Vagina (tissue), 2 donors: ENCODE results near the gene SEMA3A. TPM values are rescaled to one million over a fixed set of nuclear protein-coding genes. Genes with fewer than 3 reads are reported as not detected.

Experiments used
- DNase-seq, 2 donors: peaks; one replicate each; pipeline ENCODE4 v3.0.0-alpha.2; 2017; ENCODE audit errors: extremely low spot score in 2 of 2
- H3K27ac ChIP-seq: fragments of 200-600 bp; sonication (generic); one replicate; pipeline ENCODE4 v1.5.1; 2019
- H3K27me3 ChIP-seq: fragments of 200-600 bp; sonication (generic); one replicate; pipeline ENCODE4 v1.5.1; 2019
- H3K36me3 ChIP-seq, 2 donors: fragments of 200-600 bp; sonication (generic); one replicate each; pipeline ENCODE4 v1.5.1; 2017 to 2019
- H3K4me1 ChIP-seq: fragments of 200-600 bp; sonication (generic); one replicate; pipeline ENCODE4 v1.5.1; 2019
- H3K4me3 ChIP-seq, 2 donors: fragments of 200-600 bp; sonication (generic); 1 replicate in 1 of 2; 2 replicates in 1 of 2; pipeline ENCODE4 v1.5.1; 2016 to 2019
- H3K9me3 ChIP-seq: fragments of 200-600 bp; sonication (generic); one replicate; pipeline ENCODE4 v1.5.1; 2019
- CTCF ChIP-seq, 3 experiments: fragments of 450-650 bp in 2 of 3; fragments of 200-600 bp in 1 of 3; sonication (generic) in 1 of 3; IDR thresholded peaks; one replicate each; pipeline ENCODE4 v1.5.1; 2017 to 2019; ENCODE audit warnings: antibody characterized with exemption in 3 of 3, mild to moderate bottlenecking in 2 of 3, moderate library complexity in 2 of 3
- POLR2A ChIP-seq, 2 donors: fragments of 450-650 bp; IDR thresholded peaks; one replicate each; pipeline ENCODE4 v1.6.1; 2017; ENCODE audit warnings: antibody characterized with exemption in 2 of 2, mild to moderate bottlenecking in 2 of 2, moderate library complexity in 2 of 2
- POLR2AphosphoS5 ChIP-seq, 2 donors: sonication (generic); formaldehyde crosslinking; IDR thresholded peaks; one replicate each; pipeline ENCODE4 v1.9.0; 2017; ENCODE audit warnings: antibody characterized with exemption in 2 of 2, mild to moderate bottlenecking in 2 of 2, low read depth in 1 of 2; ENCODE audit not compliant: insufficient read depth in 1 of 2
- intact Hi-C: fragments of 100-400 bp; cut with DNase I; formaldehyde crosslinking; loops from one replicate; pipeline ENCODE4 v1.15.1; 2023
- total RNA-seq: library from RNA; depleted of rRNA; stranded (reverse); fragments of >200 nt; gene quantifications from one replicate; pipeline ENCODE4 v1.2.3, GENCODE V29; 2016

SEMA3A gene
- total RNA-seq, 1 donor from 2014 or later = 3.4 TPM

GRCh38 chr7:83964318-83964717 lies 230.3 kb downstream of the SEMA3A start:
- H3K27me3 ChIP-seq = no peaks in the 10 kb centered on the region
- H3K4me3 ChIP-seq = no peak overlapping the region
- no peak overlapping the region for H3K27ac ChIP-seq
- H3K9me3 ChIP-seq = no peaks in the 10 kb centered on the region
- no peaks in the 10 kb centered on the region for H3K4me1 ChIP-seq
- DNase-seq = no peak
- no peaks in the 10 kb centered on the region for H3K36me3 ChIP-seq
- TF ChIP-seq POLR2AphosphoS5 (IDR thresholded peaks at IDR 0.05; ENCODE audit: insufficient read depth in 1 of 2, low read depth in 1 of 2) (no peak), POLR2A (IDR thresholded peaks at IDR 0.05) (no peak), CTCF (IDR thresholded peaks at IDR 0.05) (no peak)
- intact Hi-C loops = no loop called here

- Histone ChIP-seq H3K27me3 (no peaks in the 10 kb centered on the region), H3K4me1 (no peaks in the 10 kb centered on the region), H3K27ac (no peak overlapping the region), H3K36me3 (no peaks in the 10 kb centered on the region), H3K9me3 (no peaks in the 10 kb centered on the region), H3K4me3 (no peak overlapping the region)
- TF ChIP-seq CTCF (IDR thresholded peaks at IDR 0.05) (no peak), POLR2A (IDR thresholded peaks at IDR 0.05) (no peak), POLR2AphosphoS5 (IDR thresholded peaks at IDR 0.05; ENCODE audit: insufficient read depth in 1 of 2, low read depth in 1 of 2) (no peak)
- DNase-seq = no peak
- intact Hi-C loops = no loop called here
Measured at GRCh38 chr7:83957333-83957732, 237.3 kb downstream of the SEMA3A start.

- TF ChIP-seq POLR2A (IDR thresholded peaks at IDR 0.05) = no peak
- no peak for TF ChIP-seq POLR2AphosphoS5 (IDR thresholded peaks at IDR 0.05; ENCODE audit: insufficient read depth in 1 of 2, low read depth in 1 of 2)
- TF ChIP-seq CTCF (IDR thresholded peaks at IDR 0.05) = no peak
- intact Hi-C loops = no loop called here
- no peak overlapping the region for H3K4me3 ChIP-seq
Measured at GRCh38 chr7:83956104-83956503, 238.5 kb downstream of the SEMA3A start.

GRCh38 chr7:83952236-83952635 lies 242.4 kb downstream of the SEMA3A start:
- Histone ChIP-seq H3K36me3 (no peaks in the 10 kb centered on the region), H3K4me1 (no peaks in the 10 kb centered on the region), H3K27ac (no peak overlapping the region), H3K27me3 (no peaks in the 10 kb centered on the region), H3K9me3 (no peaks in the 10 kb centered on the region), H3K4me3 (no peak overlapping the region)
- TF ChIP-seq CTCF (IDR thresholded peaks at IDR 0.05) (no peak), POLR2A (IDR thresholded peaks at IDR 0.05) (no peak), POLR2AphosphoS5 (IDR thresholded peaks at IDR 0.05; ENCODE audit: insufficient read depth in 1 of 2, low read depth in 1 of 2) (no peak)
- DNase-seq = no peak
- intact Hi-C loops = no loop called here

More at GRCh38 chr7:83956104-83956503, 238.5 kb downstream of the SEMA3A start:
- Histone ChIP-seq H3K36me3 (no peaks in the 10 kb centered on the region), H3K9me3 (no peaks in the 10 kb centered on the region), H3K4me1 (no peaks in the 10 kb centered on the region), H3K27me3 (no peaks in the 10 kb centered on the region), H3K27ac (no peak overlapping the region)
- no peak for DNase-seq

GRCh38 chr7:83947260-83947659 lies 247.3 kb downstream of the SEMA3A start:
- no peaks in the 10 kb centered on the region for H3K4me1 ChIP-seq
- no peak for DNase-seq
- no peaks in the 10 kb centered on the region for H3K36me3 ChIP-seq
- H3K4me3 ChIP-seq = no peak overlapping the region
- H3K27me3 ChIP-seq = no peaks in the 10 kb centered on the region
- no peaks in the 10 kb centered on the region for H3K9me3 ChIP-seq
- intact Hi-C loops = no loop called here
- no peak overlapping the region for H3K27ac ChIP-seq
- TF ChIP-seq POLR2A (IDR thresholded peaks at IDR 0.05) = no peak
- no peak for TF ChIP-seq CTCF (IDR thresholded peaks at IDR 0.05)
- no peak for TF ChIP-seq POLR2AphosphoS5 (IDR thresholded peaks at IDR 0.05; ENCODE audit: insufficient read depth in 1 of 2, low read depth in 1 of 2)
